GM23338 (cell line): ENCODE results near the gene TCEAL3. TPM values are rescaled to one million over a fixed set of nuclear protein-coding genes. Genes with fewer than 3 reads are reported as not detected.
A peak's percentile ranks its signal among the peaks of the same experiment; 100 is the strongest.

Experiments
- ATAC-seq: fragments of 200-7000 bp; cut with Tn5 transposase; 3 replicates; pipeline ENCODE4 v1.9.1; 2020
- DNase-seq: peaks from one replicate; pipeline ENCODE4 v3.0.0-alpha.2; 2015; ENCODE audit warnings: low spot score
- H2AFZ ChIP-seq: fragments of 200-600 bp; sonication (generic); 2 replicates; pipeline ENCODE4 v1.8.0; 2016; ENCODE audit warnings: antibody characterized with exemption, mild to moderate bottlenecking, moderate library complexity
- H3F3A ChIP-seq: fragments of 200-600 bp; sonication (generic); replicated peaks from 2 replicates; pipeline ENCODE4 v1.8.0; 2017; ENCODE audit warnings: antibody characterized with exemption, mixed run types, low read depth
- H3K27ac ChIP-seq: fragments of 200-600 bp; sonication (generic); 2 replicates; pipeline ENCODE4 v1.6.1; 2016; ENCODE audit warnings: low read depth
- H3K27me3 ChIP-seq: fragments of 200-600 bp; sonication (generic); 2 replicates; pipeline ENCODE4 v1.8.0; 2016; ENCODE audit warnings: mild to moderate bottlenecking, mixed run types, moderate library complexity; ENCODE audit not compliant: insufficient read depth
- H3K36me3 ChIP-seq: fragments of 200-600 bp; sonication (generic); 2 replicates; pipeline ENCODE4 v1.8.0; 2016; ENCODE audit warnings: mild to moderate bottlenecking; ENCODE audit not compliant: insufficient read depth
- H3K4me1 ChIP-seq: fragments of 200-600 bp; sonication (generic); 2 replicates; pipeline ENCODE4 v1.8.0; 2016; ENCODE audit warnings: mild to moderate bottlenecking, moderate library complexity; ENCODE audit not compliant: insufficient read depth
- H3K4me2 ChIP-seq: fragments of 200-600 bp; sonication (generic); 2 replicates; pipeline ENCODE4 v1.7.1; 2017; ENCODE audit warnings: mixed run types
- H3K4me3 ChIP-seq: fragments of 200-600 bp; sonication (generic); 2 replicates; pipeline ENCODE4 v1.6.1; 2016; ENCODE audit warnings: mixed run types
- H3K79me2 ChIP-seq: fragments of 200-600 bp; sonication (generic); replicated peaks from 2 replicates; pipeline ENCODE4 v1.8.0; 2017; ENCODE audit warnings: mild to moderate bottlenecking; ENCODE audit not compliant: insufficient read depth
- H3K9me2 ChIP-seq: fragments of 200-600 bp; sonication (generic); 2 replicates; pipeline ENCODE4 v1.8.0; 2017; ENCODE audit not compliant: insufficient read depth
- H4K20me1 ChIP-seq: fragments of 200-600 bp; sonication (generic); replicated peaks from 2 replicates; pipeline ENCODE4 v1.8.0; 2017; ENCODE audit warnings: mild to moderate bottlenecking; ENCODE audit not compliant: insufficient read depth
- H3K27ac Mint-ChIP-seq: 2 replicates; pipeline ENCODE4 v1.8.0; 2020; ENCODE audit warnings: inconsistent platforms, mild to moderate bottlenecking, moderate library complexity, mixed read lengths
- H3K27me3 Mint-ChIP-seq: 3 replicates; pipeline ENCODE4 v1.8.0; 2022; ENCODE audit warnings: low read depth, mild to moderate bottlenecking, moderate library complexity, mixed read lengths, inconsistent platforms; ENCODE audit not compliant: insufficient read depth, poor library complexity
- H3K36me3 Mint-ChIP-seq: 3 replicates; pipeline ENCODE4 v1.8.0; 2021; ENCODE audit warnings: low read depth, mild to moderate bottlenecking, inconsistent platforms, moderate library complexity, mixed read lengths
- H3K4me1 Mint-ChIP-seq: 3 replicates; pipeline ENCODE4 v1.8.0; 2020; ENCODE audit warnings: mild to moderate bottlenecking, inconsistent platforms, mixed read lengths
- H3K4me3 Mint-ChIP-seq: 3 replicates; pipeline ENCODE4 v1.8.0; 2021; ENCODE audit warnings: moderate library complexity, mild to moderate bottlenecking, inconsistent platforms, mixed read lengths
- H3K9me3 Mint-ChIP-seq: 3 replicates; pipeline ENCODE4 v1.8.0; 2020; ENCODE audit warnings: moderate library complexity, mild to moderate bottlenecking, inconsistent platforms, mixed read lengths
- CREB1 ChIP-seq: fragments of 250-450 bp; sonication (Bioruptor Pico); IDR thresholded peaks from 2 replicates; pipeline ENCODE4 v1.5.0; 2020; ENCODE audit warnings: low read depth, mild to moderate bottlenecking, moderate library complexity
- EZH2 ChIP-seq: fragments of 200-600 bp; sonication (generic); IDR thresholded peaks from one replicate; pipeline ENCODE4 v1.8.0; 2017; ENCODE audit warnings: antibody characterized with exemption, mild to moderate bottlenecking, low read depth; ENCODE audit not compliant: unreplicated experiment
- EZH2phosphoT487 ChIP-seq: fragments of 200-600 bp; sonication (generic); IDR thresholded peaks from one replicate; pipeline ENCODE4 v1.8.1; 2018; ENCODE audit warnings: antibody characterized with exemption; ENCODE audit not compliant: unreplicated experiment
- JUNB ChIP-seq: IDR thresholded peaks from one replicate; pipeline ENCODE4 v1.6.1; 2016; ENCODE audit warnings: antibody characterized with exemption; ENCODE audit not compliant: unreplicated experiment
- POLR2AphosphoS5 ChIP-seq: IDR thresholded peaks from 2 replicates; pipeline ENCODE4 v1.6.1; 2016; ENCODE audit warnings: antibody characterized with exemption, low read depth
- STAT1 ChIP-seq: IDR thresholded peaks from one replicate; pipeline ENCODE4 v1.6.1; 2016; ENCODE audit warnings: antibody characterized with exemption; ENCODE audit not compliant: unreplicated experiment
- ZNF114 ChIP-seq: fragments of 250-450 bp; sonication (Bioruptor Pico); IDR thresholded peaks from 2 replicates; pipeline ENCODE4 v1.5.0; 2020; ENCODE audit warnings: mild to moderate bottlenecking, moderate library complexity
- ZNF331 ChIP-seq: fragments of 250-450 bp; sonication (Bioruptor Pico); IDR thresholded peaks from 2 replicates; pipeline ENCODE4 v1.5.0; 2020; ENCODE audit warnings: low read depth, mild to moderate bottlenecking, moderate library complexity
- polyA plus RNA-seq: library from polyadenylated mRNA; unstranded; fragments of >200 nt; fragmentation: Nextera tagmentation; extraction: Ambion mirVana; gene quantifications from 2 replicates; pipeline ENCODE4 v1.2.1, GENCODE V29; 2016
- total RNA-seq: library from RNA; depleted of rRNA; stranded (reverse); fragments of >200 nt; shearing (Covaris generic); gene quantifications from 2 replicates; pipeline ENCODE4 v1.2.3, GENCODE V29; 2014
- TF ChIP-seq, protein P1 (sequence below), 2 experiments: fragments of 200-600 bp in 1 of 2; sonication (generic) in 1 of 2; conservative IDR thresholded peaks; 2 replicates each; pipeline versions ENCODE4 v1.5.1 to v1.6.1; 2016 to 2017; ENCODE audit warnings: antibody characterized with exemption in 2 of 2, low read depth in 2 of 2, mild to moderate bottlenecking in 2 of 2, moderate library complexity in 1 of 2
- TF ChIP-seq, protein P2 (sequence below): IDR thresholded peaks from 2 replicates; pipeline ENCODE4 v1.6.1; 2016; ENCODE audit warnings: antibody characterized with exemption
- TF ChIP-seq, protein P3 (sequence below): IDR thresholded peaks from one replicate; pipeline ENCODE4 v1.6.1; 2018; ENCODE audit warnings: antibody characterized with exemption; ENCODE audit not compliant: unreplicated experiment

TCEAL3 gene
- total and polyA plus RNA-seq, 2 experiments from 2014 or later: 5.2 to 31.1 TPM

DNA sequence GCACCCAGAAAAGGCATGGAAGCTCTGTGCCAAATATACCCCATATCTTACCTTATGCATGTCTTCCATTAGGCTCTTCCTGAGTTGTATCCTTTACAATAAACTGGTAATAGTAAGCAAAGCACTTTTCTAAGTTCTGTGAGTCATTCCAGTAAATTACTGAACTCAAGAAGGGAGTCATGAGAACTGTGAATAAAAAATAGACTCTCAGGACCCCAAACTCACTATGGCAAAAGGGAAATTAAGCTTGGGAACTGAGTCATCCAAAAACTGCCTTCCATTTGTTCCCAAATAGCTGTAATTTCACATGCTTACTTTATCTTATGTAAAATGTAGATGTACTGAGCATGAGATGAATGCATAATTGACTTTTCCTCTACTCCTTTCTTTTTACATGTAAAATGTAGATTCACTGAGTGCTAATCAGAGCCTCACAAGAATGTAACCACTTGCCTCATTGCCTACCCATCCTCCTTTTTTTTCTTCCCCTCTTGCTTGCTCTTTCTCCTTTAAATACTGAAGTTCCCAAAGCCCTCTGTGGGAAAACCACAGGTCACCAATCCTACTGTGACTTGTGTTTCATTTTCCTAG lies 8.1 kb downstream of the TCEAL3 start:
- Mint-ChIP-seq H3K9me3 (no peaks in the 10 kb centered on the region), H3K36me3 (no peaks in the 10 kb centered on the region), H3K4me3 (no peak overlapping the region), H3K27ac (peak overlapping the region; percentile 23; the same call in 1 of the 2 replicates), H3K27me3 (no peaks in the 10 kb centered on the region), H3K4me1 (peaks cover 22% of the 10 kb centered on the region)
- no peak for ATAC-seq
- no peaks in the 10 kb centered on the region for H3K27me3 ChIP-seq
- no peak overlapping the region for H3K4me3 ChIP-seq
- H3K9me2 ChIP-seq: no peaks in the 10 kb centered on the region
- no peaks in the 10 kb centered on the region for H3K79me2 ChIP-seq
- TF ChIP-seq EZH2phosphoT487 (no peak), JUNB (no peak)
- TF ChIP-seq, protein P1, sequence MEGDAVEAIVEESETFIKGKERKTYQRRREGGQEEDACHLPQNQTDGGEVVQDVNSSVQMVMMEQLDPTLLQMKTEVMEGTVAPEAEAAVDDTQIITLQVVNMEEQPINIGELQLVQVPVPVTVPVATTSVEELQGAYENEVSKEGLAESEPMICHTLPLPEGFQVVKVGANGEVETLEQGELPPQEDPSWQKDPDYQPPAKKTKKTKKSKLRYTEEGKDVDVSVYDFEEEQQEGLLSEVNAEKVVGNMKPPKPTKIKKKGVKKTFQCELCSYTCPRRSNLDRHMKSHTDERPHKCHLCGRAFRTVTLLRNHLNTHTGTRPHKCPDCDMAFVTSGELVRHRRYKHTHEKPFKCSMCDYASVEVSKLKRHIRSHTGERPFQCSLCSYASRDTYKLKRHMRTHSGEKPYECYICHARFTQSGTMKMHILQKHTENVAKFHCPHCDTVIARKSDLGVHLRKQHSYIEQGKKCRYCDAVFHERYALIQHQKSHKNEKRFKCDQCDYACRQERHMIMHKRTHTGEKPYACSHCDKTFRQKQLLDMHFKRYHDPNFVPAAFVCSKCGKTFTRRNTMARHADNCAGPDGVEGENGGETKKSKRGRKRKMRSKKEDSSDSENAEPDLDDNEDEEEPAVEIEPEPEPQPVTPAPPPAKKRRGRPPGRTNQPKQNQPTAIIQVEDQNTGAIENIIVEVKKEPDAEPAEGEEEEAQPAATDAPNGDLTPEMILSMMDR (conservative IDR thresholded peaks at IDR 0.05; ENCODE audit: low read depth in 2 of 2): no peak
- TF ChIP-seq, protein P2, sequence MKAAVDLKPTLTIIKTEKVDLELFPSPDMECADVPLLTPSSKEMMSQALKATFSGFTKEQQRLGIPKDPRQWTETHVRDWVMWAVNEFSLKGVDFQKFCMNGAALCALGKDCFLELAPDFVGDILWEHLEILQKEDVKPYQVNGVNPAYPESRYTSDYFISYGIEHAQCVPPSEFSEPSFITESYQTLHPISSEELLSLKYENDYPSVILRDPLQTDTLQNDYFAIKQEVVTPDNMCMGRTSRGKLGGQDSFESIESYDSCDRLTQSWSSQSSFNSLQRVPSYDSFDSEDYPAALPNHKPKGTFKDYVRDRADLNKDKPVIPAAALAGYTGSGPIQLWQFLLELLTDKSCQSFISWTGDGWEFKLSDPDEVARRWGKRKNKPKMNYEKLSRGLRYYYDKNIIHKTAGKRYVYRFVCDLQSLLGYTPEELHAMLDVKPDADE: no peak
- peaks cover 18% of the 10 kb centered on the region; the same call in 1 of the 2 replicates for H3K4me1 ChIP-seq
- no peak overlapping the region for H3K27ac ChIP-seq
- no peaks in the 10 kb centered on the region for H4K20me1 ChIP-seq
- no peaks in the 10 kb centered on the region for H3F3A ChIP-seq
- no peak overlapping the region for H2AFZ ChIP-seq
- peak overlapping the region; percentile 36; the same call in 1 of the 2 replicates for H3K4me2 ChIP-seq
- DNase-seq: no peak
- H3K36me3 ChIP-seq: no peaks in the 10 kb centered on the region

DNA sequence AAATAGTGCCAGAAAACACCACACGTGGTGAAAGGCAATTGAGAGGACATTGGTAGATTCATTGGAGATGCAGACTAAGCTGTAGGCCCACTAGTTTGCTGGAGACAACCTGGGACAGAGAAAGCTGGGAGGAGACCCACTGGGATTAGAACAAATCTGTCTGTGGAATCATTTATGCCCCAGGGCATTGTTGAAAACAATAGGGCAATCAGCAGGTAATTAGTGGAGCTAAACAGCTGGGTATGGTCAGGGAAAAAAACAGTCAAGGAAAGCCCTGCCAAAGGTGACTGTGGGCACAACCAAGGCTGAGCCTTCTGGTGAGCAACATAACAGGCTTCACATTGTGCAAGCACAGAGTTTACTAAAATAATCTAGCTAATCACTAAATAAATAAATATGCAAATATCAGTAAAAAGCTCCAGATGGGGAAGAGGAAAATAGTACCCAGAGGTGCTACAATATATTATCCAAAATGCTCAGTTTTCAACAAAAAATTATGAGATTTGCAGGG lies 9.0 kb downstream of the TCEAL3 start:
- no peaks in the 10 kb centered on the region for H3K79me2 ChIP-seq

More for the DNA sequence above, 9.0 kb downstream of the TCEAL3 start:
- H4K20me1 ChIP-seq: no peaks in the 10 kb centered on the region
- no peaks in the 10 kb centered on the region for H3K9me2 ChIP-seq
- no peak for DNase-seq
- no peak; the same call in 2 of the 3 replicates for ATAC-seq
- H3K4me2 ChIP-seq: peak overlapping the region; percentile 36; the same call in 1 of the 2 replicates
- no peaks in the 10 kb centered on the region for H3F3A ChIP-seq
- Mint-ChIP-seq H3K27me3 (no peaks in the 10 kb centered on the region), H3K9me3 (no peaks in the 10 kb centered on the region), H3K27ac (peak overlapping the region; percentile 30; the same call in 1 of the 2 replicates), H3K4me3 (no peak overlapping the region), H3K4me1 (peaks cover 22% of the 10 kb centered on the region), H3K36me3 (no peaks in the 10 kb centered on the region)
- no peaks in the 10 kb centered on the region for H3K36me3 ChIP-seq
- H2AFZ ChIP-seq: no peak overlapping the region
- H3K27ac ChIP-seq: no peak overlapping the region
- TF ChIP-seq EZH2phosphoT487: no peak
- no peak for TF ChIP-seq ZNF331 (CRISPR knock-in tag)
- TF ChIP-seq ZNF114 (CRISPR knock-in tag): no peak
- TF ChIP-seq EZH2: no peak
- TF ChIP-seq POLR2AphosphoS5: no peak
- TF ChIP-seq CREB1 (CRISPR knock-in tag): no peak
- TF ChIP-seq, protein P3, sequence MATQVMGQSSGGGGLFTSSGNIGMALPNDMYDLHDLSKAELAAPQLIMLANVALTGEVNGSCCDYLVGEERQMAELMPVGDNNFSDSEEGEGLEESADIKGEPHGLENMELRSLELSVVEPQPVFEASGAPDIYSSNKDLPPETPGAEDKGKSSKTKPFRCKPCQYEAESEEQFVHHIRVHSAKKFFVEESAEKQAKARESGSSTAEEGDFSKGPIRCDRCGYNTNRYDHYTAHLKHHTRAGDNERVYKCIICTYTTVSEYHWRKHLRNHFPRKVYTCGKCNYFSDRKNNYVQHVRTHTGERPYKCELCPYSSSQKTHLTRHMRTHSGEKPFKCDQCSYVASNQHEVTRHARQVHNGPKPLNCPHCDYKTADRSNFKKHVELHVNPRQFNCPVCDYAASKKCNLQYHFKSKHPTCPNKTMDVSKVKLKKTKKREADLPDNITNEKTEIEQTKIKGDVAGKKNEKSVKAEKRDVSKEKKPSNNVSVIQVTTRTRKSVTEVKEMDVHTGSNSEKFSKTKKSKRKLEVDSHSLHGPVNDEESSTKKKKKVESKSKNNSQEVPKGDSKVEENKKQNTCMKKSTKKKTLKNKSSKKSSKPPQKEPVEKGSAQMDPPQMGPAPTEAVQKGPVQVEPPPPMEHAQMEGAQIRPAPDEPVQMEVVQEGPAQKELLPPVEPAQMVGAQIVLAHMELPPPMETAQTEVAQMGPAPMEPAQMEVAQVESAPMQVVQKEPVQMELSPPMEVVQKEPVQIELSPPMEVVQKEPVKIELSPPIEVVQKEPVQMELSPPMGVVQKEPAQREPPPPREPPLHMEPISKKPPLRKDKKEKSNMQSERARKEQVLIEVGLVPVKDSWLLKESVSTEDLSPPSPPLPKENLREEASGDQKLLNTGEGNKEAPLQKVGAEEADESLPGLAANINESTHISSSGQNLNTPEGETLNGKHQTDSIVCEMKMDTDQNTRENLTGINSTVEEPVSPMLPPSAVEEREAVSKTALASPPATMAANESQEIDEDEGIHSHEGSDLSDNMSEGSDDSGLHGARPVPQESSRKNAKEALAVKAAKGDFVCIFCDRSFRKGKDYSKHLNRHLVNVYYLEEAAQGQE: no peak
- no peak for TF ChIP-seq JUNB
- no peak for TF ChIP-seq STAT1
- TF ChIP-seq, protein P2: no peak
- TF ChIP-seq, protein P1 (conservative IDR thresholded peaks at IDR 0.05; ENCODE audit: low read depth in 2 of 2): no peak
- H3K4me1 ChIP-seq: peaks cover 18% of the 10 kb centered on the region; the same call in 1 of the 2 replicates
- H3K27me3 ChIP-seq: no peaks in the 10 kb centered on the region
- no peak overlapping the region for H3K4me3 ChIP-seq
